HEK293 (cell line): ENCODE measurements around the gene PLCL1.

Source experiments
- PRDM10 ChIP-seq: fragments of 450-650 bp; formaldehyde crosslinking; IDR thresholded peaks from 2 replicates; pipeline ENCODE4 v1.5.1; 2016; ENCODE audit warnings: missing biosample characterization, missing genetic modification characterization
- TCF7L2 ChIP-seq: IDR thresholded peaks from 2 replicates; pipeline ENCODE4 v1.6.1; 2011; ENCODE audit warnings: low read depth, mild to moderate bottlenecking, inconsistent platforms, low read length, moderate library complexity, borderline replicate concordance
- ZBTB1 ChIP-seq: fragments of 450-650 bp; formaldehyde crosslinking; IDR thresholded peaks from 2 replicates; pipeline ENCODE4 v1.5.1; 2016; ENCODE audit warnings: missing biosample characterization, missing genetic modification characterization
- ZNF133 ChIP-seq: fragments of 450-650 bp; formaldehyde crosslinking; IDR thresholded peaks from 2 replicates; pipeline ENCODE4 v1.5.1; 2016; ENCODE audit warnings: missing biosample characterization, missing genetic modification characterization
- ZNF138 ChIP-seq: fragments of 450-650 bp; formaldehyde crosslinking; IDR thresholded peaks from 2 replicates; pipeline ENCODE4 v1.5.1; 2016; ENCODE audit warnings: missing biosample characterization, missing genetic modification characterization, borderline replicate concordance
- ZNF202 ChIP-seq: fragments of 450-650 bp; formaldehyde crosslinking; IDR thresholded peaks from 2 replicates; pipeline ENCODE4 v1.5.1; 2016; ENCODE audit warnings: missing biosample characterization, missing genetic modification characterization, borderline replicate concordance
- ZNF24 ChIP-seq: fragments of 450-650 bp; formaldehyde crosslinking; IDR thresholded peaks from 2 replicates; pipeline ENCODE4 v1.5.1; 2016; ENCODE audit warnings: missing biosample characterization, missing genetic modification characterization
- ZNF274 ChIP-seq, 2 experiments: fragments of 200-500 bp in 1 of 2; fragments of 450-650 bp in 1 of 2; sonication (Bioruptor generic) in 1 of 2; formaldehyde crosslinking in 1 of 2; IDR thresholded peaks; 2 replicates each; pipeline versions ENCODE4 v1.5.1 to v1.6.1; 2014 to 2016; ENCODE audit warnings: borderline replicate concordance in 1 of 2, inconsistent platforms in 1 of 2, low read length in 1 of 2, missing biosample characterization in 1 of 2, missing genetic modification characterization in 1 of 2
- ZNF292 ChIP-seq: fragments of 450-650 bp; formaldehyde crosslinking; IDR thresholded peaks from 2 replicates; pipeline ENCODE4 v1.5.1; 2016; ENCODE audit warnings: low read depth, missing biosample characterization, missing genetic modification characterization, borderline replicate concordance
- ZNF510 ChIP-seq: fragments of 450-650 bp; formaldehyde crosslinking; IDR thresholded peaks from 2 replicates; pipeline ENCODE4 v1.5.1; 2018; ENCODE audit warnings: mild to moderate bottlenecking, missing genetic modification characterization, missing biosample characterization; ENCODE audit not compliant: insufficient replicate concordance
- ZNF530 ChIP-seq: fragments of 450-650 bp; formaldehyde crosslinking; IDR thresholded peaks from 2 replicates; pipeline ENCODE4 v1.5.1; 2016; ENCODE audit warnings: low read depth, missing biosample characterization, missing genetic modification characterization
- ZNF585B ChIP-seq: fragments of 450-650 bp; formaldehyde crosslinking; IDR thresholded peaks from 2 replicates; pipeline ENCODE4 v1.5.1; 2016; ENCODE audit warnings: missing biosample characterization, missing genetic modification characterization
- TF ChIP-seq, protein P1 (sequence below): sonication (generic); formaldehyde crosslinking; IDR thresholded peaks from 2 replicates; pipeline ENCODE4 v1.8.1; 2022; ENCODE audit warnings: mild to moderate bottlenecking, moderate library complexity, missing genetic modification reagents
- TF ChIP-seq, protein P2 (sequence below): fragments of 450-650 bp; formaldehyde crosslinking; IDR thresholded peaks from 2 replicates; pipeline ENCODE4 v1.5.1; 2016; ENCODE audit warnings: missing biosample characterization, missing genetic modification characterization

- TF ChIP-seq, protein P1, sequence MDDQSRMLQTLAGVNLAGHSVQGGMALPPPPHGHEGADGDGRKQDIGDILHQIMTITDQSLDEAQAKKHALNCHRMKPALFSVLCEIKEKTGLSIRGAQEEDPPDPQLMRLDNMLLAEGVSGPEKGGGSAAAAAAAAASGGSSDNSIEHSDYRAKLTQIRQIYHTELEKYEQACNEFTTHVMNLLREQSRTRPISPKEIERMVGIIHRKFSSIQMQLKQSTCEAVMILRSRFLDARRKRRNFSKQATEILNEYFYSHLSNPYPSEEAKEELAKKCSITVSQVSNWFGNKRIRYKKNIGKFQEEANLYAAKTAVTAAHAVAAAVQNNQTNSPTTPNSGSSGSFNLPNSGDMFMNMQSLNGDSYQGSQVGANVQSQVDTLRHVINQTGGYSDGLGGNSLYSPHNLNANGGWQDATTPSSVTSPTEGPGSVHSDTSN (CRISPR knock-in tag): no peak
- TF ChIP-seq, protein P2, sequence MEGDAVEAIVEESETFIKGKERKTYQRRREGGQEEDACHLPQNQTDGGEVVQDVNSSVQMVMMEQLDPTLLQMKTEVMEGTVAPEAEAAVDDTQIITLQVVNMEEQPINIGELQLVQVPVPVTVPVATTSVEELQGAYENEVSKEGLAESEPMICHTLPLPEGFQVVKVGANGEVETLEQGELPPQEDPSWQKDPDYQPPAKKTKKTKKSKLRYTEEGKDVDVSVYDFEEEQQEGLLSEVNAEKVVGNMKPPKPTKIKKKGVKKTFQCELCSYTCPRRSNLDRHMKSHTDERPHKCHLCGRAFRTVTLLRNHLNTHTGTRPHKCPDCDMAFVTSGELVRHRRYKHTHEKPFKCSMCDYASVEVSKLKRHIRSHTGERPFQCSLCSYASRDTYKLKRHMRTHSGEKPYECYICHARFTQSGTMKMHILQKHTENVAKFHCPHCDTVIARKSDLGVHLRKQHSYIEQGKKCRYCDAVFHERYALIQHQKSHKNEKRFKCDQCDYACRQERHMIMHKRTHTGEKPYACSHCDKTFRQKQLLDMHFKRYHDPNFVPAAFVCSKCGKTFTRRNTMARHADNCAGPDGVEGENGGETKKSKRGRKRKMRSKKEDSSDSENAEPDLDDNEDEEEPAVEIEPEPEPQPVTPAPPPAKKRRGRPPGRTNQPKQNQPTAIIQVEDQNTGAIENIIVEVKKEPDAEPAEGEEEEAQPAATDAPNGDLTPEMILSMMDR (tag by site-specific recombination): no peak
- TF ChIP-seq ZNF510 (no peak), ZNF585B (tag by site-specific recombination) (no peak), PRDM10 (tag by site-specific recombination) (no peak), ZNF24 (tag by site-specific recombination) (no peak), ZNF274 (IDR thresholded peaks at IDR 0.05; ENCODE audit: low read length) (no peak), ZNF274 (tag by site-specific recombination; IDR thresholded peaks at IDR 0.05; ENCODE audit: borderline replicate concordance) (no peak), ZNF138 (tag by site-specific recombination) (no peak), TCF7L2 (no peak), ZNF292 (tag by site-specific recombination) (no peak), ZBTB1 (tag by site-specific recombination) (no peak), ZNF202 (no peak), ZNF530 (tag by site-specific recombination) (no peak), ZNF133 (no peak)
Observed at GRCh38 chr2:198040835-198041234, 236.4 kb downstream of the PLCL1 start.
